Activated T-cell treated with anti-CD3 and anti-CD28 coated beads for 1 hour (primary cell): ENCODE measurements around the gene PDE6A.
"Not testable (repeated sequence)": the region's sequence is repeated elsewhere in the genome, so short reads cannot be mapped to it uniquely, and the experiment has no call there.

ENCODE experiments used
- DNase-seq: peaks from one replicate; pipeline ENCODE4 v3.0.0-alpha.2; 2020; ENCODE audit warnings: low read depth

PDE6A gene

DNA sequence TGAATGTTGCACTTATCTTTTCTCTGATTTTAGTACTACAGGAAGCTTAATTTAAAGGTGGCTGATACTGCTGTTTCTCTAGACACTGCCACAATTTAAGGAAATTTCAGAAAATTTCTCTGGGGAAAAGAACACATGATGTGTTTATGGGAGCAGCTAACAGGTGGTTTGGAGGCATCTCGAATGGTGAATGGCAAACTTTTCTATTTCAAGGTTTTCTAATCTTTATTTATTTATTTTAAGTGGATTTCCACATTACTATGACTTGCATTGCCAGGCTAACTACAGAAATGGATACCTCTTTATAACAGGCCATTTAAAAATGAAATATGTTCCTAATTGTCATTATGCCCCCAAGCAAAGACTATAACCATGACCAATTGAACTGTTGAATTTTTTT is 50.4 kb downstream of the PDE6A start:
- DNase-seq, result no peak

DNA sequence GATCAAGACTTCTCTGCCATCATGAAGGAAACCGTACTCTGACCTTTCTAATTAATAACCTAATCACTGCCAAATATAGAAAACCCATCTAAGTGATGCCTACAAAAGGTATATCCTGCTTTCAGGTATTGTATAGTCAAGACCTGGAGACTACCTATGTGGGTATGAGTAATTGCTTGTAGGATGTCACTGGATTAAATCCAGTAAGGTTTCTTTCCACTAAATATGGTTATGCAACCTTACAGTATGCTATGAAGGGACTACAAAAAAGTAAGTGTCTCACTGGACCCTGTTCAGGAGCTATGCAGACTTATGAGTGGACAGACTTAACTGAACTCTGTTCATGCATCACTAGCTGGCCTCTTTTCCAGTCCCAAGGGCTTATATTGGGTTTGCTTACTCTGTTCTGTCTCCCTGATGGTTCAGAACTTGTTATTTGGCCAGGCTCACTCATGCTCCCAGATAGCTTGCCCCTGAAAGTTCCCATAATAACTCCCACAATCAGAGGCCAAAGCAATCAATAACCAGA is 51.1 kb downstream of the PDE6A start:
- DNase-seq, result no peak

DNA sequence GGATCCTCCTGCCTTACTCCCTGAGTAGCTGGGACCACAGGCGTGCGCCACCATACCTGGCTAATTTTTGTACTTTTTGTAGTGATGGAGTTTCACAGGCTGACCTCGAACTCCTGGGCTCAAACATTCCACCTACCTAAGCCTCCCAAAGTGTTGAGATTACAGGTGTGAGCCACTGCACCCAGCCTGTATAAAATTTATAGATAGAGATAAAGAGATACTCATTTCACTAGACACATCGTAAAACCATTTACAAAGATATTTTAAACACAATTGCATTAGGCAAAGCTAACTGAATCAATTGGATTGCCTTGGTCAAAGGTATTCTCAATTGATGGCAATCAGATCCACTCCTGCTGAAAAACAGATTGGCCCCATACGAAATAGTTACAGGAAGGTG is 52.0 kb downstream of the PDE6A start:
- no peak for DNase-seq

DNA sequence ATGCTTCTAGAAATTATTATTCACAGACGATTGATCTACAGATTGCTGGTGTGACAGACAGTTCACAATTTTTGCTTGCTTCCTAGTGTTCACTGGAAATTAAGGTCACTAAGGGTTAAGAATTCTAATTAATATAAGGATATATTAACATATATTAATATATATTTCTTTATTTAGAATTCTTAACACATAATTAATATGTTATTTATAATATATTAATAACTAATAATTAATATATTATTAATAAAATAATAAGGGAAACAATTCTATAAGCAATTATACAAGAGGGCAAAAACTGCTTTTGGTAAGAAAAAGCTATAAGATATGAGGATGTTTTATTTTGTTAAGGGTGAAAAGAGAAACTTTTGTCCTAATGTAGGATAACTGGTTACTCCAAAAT is 56.3 kb downstream of the PDE6A start:
- DNase-seq, result no peak

DNA sequence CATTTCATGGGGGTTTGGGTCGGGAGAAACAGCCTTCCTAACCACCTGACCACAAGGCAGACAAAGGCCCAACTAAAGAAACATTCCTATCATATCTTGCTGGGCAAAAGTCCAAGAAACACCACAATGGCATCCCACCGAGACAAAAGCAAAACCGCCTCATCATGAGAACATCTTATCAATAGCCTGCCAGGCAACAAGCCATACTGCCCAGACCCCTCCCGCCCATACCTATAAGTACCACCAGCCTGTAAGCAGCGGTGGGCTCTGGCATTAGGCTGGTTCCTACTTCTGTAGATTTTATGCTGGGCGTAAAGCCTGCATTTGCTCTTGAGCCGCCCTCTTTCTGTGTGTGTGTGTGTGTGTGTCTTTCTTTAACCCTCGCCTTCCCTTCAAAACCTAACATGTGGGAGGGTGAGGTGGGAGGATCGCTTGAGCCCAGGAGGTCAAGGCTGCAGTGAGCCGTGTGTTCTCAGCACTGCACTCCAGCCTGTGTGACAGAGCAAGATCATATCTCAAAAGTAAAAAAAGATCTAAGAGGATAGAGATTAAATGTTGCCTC is 56.9 kb downstream of the PDE6A start:
- no peak for DNase-seq

DNA sequence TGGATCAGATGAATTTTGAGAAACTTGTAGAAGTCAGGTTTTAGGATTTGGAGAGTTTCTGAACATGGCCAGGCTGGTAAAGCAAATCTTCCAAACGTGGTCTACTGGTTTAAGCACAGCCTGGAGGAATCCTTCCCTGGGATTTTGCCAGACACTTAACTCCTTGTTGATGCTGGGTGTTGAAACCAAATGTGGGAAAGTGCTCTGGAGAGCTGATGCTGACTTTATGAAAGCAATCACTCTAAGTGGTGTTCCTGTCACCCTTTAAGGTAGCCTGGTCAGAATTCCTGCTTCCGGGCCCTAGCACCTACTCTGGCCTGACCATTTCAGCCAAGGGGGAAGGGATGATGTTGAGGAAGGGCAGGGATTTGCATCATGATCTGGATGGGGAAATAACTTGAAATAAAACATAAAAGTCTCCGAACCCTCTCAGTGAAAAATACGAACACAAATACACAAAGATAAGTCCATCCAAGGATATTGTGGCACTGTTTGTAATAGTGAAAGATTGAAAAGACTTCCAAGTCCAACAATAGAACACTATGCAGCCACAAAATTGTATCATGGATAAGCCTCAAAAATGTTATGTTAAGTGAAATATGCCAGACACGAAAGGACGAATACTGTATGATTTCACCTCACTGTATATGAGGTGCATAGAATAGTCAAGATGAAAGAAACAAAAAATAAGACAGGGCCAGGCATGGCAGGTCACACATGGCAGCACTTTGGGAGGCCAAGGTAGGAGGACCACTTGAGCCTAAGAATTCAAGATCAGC is 57.7 kb downstream of the PDE6A start:
- no peak for DNase-seq

DNA sequence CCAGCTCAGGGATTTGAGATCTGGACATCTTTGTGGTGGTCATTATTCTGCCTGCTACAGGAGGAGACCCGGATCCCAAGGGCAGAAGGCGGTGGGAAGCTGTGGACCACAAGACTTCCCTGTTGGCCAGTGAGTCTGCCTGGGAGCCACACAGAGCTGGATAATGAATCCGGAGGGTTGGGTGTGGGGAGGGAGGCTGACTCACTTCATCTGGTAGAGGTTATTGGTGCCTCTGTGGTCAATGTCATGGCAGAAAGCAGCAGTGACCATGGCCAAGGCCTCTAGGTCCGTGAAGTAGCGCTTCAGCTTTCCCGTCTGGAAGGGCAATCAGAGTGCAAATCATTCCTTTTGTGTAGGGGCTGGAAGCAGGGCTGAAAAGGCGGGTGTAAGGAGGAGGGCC is 58.5 kb downstream of the PDE6A start:
- DNase-seq, result no peak

DNA sequence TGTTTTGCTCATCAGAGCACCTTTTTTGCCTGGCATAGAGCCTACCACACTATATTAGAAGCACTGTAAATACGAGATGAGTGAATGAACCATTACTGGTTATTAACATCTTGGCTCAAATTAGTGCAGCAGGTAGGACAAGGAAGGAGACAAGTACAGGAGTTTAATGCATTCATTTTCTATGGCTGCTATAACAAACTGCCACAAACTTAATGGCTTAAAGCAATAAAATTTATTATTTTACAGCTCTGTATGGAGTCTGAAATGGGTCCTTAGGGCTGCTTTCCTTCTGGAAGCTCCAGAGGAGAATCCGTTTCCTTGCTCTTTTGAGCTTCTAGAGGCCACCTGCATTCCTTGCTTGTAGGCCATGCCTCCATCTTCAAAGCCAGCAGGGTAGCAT is 59.1 kb downstream of the PDE6A start:
- DNase-seq, result no peak

DNA sequence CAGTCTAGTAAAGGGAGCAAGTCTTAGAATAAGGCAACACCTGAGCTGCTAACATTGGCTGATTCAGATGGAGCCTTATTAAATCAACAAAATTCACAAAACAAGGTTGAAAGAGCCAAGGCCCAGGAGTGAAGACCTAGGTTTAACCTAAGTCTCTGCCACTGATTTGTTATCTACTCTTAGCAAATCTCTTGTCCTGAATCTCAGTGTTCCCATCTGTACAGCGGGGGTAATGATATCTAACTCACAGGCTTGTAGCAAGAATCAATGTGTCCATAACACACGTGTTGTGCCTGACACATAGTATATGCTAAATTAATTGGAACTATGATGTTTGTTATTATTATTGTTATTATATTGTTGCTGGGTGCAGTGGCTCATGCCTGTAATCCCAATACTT is 61.0 kb downstream of the PDE6A start:
- DNase-seq, result no peak

DNA sequence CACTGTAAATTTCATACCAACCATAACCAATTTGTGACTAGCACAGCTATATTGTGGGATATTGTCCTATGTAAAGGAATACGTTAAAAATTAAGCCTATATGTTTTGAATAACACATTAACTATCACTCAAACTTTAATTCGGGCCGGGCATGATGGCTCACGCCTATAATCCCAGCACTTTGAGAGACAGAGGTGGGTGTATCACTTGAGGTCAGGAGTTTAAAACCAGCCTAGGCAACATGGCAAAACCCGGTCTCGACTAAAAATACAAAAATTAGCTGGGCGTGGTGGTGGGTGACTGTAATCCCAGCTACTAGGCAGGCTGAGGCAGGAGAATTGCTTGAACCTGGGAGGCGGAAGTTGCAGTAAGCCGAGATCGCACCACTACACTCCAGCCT is 62.0 kb downstream of the PDE6A start:
- DNase-seq, result not testable (repeated sequence)

DNA sequence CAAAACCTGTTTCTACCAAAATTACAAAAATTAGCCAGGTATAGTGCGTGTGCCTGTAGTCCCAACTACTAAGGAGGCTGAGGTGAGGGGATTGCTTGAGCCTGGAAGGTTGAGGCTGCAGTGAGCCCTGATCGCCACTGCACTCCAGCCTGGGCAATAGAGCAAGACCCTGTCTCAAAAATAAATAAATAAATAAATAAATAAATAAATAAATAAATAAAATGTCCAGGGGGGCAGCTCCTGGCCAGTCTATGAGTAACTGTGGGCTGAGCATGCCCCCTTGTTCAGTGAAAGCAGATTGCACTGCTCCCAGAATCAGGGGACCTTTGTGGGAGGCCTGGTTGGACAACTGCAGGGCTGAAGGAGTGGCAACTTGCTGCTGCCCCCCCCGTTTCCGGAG is 62.7 kb downstream of the PDE6A start:
- no peak for DNase-seq

DNA sequence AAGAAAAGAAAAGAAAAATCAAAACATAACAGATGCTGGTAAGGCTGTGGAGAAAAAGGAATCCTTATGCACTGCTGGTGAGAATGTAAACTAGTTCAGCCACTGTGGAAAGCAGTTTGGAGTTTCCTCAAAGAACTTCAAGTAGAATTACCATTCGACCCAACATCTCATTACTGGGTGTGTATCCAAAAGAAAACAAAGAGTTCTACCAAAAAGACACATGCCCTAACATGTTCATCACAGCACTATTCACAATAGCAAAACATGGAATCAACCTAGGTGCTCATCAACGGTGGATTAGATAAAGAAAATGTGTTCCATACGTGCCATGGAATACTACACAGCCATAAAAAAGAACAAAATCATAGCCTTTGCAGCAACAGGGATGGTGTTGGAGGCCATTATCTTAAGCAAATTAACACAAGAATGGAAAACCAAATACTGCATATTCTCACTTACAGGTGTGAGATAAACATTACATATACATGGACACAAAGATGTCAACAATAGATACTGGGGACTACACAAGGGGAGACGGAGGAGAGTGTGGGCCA is 63.4 kb downstream of the PDE6A start:
- DNase-seq, result no peak

DNA sequence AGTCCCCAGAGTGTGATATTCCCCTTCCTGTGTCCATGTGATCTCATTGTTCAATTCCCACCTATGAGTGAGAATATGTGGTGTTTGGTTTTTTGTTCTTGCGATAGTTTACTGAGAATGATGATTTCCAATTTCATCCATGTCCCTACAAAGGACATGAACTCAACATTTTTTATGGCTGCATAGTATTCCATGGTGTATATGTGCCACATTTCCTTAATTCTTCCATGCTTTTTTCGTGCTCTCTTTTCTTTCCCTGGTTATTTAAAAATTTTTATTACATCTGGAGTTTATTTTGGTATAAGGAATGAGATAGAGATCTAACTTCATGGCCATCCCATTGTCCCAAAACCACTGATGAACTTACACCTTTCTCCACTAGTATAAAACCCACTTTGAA is 65.0 kb downstream of the PDE6A start:
- not testable (repeated sequence) for DNase-seq

DNA sequence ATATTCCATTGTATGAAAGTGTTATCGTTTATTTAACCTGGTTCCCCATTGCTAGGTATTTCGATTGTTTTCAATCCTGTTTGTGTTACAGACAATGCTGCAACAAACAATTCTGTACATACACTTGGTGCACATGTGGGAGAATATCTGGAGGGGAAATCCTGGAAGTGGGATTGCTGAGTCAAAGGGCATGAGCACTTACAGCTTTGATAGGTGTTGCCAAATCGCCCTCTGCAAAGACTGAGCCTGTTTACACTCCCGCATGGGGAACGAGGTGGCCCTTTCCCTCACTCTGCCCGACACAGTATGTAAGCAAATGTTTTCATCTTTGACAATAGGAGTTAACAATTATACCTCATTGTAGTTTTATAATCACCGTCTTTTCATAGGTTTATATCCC is 66.2 kb downstream of the PDE6A start:
- DNase-seq, result no peak

DNA sequence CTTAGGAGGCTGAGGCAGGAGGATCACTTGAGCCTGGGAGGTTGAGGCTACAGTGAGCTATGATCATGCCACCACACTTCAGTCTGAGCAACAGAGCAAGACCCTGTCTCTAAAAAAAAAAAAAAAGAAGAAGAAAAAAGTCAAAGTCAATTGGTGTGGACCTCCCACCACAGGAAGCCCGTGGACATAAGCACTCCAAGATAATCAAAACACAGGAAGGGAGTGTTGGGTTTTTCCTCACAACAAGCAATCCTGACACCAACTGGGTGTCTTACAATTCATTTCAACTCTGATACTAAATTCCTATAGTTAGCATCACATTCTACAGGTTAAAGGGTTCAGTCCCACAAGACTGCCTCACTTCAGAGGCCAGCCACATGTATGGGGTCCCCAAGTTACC is 70.7 kb downstream of the PDE6A start:
- DNase-seq, result no peak

DNA sequence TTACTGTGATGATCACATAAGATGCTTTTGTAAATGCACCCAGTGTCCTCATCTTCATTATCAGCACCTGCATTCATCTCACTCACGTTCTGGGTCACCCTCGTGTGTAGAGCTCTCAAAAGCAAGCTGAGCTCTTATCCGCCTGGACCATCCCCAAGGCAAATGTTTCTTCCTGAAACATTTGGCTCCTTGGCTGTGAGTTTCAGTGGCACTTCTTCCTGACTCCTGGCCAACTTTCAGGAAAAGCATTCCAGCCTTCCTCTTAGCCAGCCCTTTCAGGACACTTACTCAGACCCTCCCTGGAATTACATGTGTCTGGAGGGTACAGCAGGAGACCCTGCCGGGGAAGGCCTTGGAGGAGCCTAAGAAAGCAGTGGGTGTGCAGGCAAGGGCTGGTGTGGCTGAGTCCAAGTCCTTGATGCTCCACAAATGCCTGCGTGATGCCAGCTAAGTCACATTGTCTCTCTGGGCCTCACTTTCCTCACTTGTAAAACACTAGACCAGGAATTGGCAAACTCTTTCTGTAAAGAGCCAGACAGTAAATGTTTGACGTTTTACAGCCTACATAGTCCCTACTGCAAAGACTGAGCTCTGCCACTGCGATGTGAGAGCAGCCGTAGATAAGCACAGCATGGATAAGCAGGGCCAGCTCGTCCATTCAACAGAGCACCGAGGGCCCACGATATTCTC is 72.1 kb downstream of the PDE6A start:
- DNase-seq, result no peak

DNA sequence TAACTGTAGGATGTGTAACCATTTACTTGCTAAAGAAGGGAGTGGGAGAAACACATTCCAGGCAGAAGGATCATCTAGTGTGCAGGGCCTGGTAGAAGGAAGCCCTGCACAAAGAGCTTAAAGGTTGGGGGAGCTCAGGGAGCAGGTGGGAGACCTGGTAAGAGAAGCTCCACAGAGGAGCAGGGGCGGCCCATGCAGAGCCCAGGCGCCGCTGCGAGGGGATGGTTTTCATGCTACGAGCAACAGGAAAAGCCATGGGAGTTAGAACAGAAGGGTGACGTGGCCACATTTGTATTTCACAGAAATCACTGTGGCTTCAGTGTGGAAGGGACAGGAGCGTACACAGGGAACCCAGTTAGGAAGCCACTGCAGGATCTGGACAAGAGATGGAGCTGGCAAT is 73.1 kb downstream of the PDE6A start:
- DNase-seq, result no peak

DNA sequence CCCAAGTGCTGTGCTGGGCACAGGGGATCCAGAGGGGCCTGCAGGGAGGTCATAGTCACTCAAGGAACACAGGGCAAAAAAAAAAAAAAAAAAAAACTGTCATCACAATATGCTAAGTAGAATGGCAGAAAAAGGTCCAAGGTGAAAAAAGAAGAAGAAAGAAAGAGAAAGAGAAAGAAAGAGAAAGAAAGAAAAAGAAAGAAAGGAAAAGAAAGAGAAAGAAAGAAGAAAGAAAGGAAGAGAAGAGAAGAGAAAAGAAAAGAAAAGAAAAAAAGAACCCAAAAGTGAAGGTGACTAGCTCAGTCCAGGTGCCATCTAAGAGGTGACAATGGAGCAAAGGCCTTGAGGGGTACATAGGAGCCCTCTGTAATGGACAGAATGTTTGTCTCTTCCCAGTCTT is 73.9 kb downstream of the PDE6A start:
- DNase-seq, result no peak

DNA sequence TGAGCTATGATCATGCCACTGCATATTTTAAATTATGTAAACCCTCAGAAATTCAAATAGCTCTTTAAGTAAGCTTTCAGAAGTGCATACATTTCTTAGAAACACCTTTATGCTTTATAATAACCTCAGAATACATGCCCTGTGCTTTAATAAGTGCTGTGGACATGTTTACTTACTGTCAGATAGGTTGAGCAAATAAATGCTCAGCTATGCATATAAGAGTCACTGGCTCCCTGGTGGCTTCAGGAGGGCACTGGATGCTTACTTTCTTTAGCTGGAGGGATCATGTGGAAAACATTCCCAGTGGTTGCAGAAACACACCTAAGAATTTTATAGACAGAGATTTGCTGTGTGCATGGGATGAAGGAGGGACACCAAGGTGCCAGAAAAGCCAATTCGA is 74.4 kb downstream of the PDE6A start:
- DNase-seq, result no peak

DNA sequence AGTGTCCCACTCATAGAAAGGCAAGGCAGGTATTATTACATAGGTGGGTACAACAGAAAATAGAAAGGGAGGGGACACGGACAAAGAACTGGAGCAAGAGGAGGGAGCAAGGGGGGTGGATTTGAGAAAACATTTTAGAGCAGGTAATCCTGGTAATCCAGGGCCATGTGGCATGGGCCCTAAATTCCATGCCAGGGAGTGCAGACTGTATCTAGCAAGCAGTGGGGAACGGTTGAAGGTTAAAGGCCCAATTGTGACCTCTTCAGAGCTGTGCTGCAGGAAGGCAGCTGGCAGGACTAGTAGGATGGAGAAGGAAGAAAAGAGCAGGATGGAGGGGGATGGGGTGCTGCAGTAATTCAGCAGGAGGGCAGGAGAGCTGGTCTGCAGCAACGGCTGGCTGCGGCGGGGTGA is 75.2 kb downstream of the PDE6A start:
- DNase-seq, result no peak

DNA sequence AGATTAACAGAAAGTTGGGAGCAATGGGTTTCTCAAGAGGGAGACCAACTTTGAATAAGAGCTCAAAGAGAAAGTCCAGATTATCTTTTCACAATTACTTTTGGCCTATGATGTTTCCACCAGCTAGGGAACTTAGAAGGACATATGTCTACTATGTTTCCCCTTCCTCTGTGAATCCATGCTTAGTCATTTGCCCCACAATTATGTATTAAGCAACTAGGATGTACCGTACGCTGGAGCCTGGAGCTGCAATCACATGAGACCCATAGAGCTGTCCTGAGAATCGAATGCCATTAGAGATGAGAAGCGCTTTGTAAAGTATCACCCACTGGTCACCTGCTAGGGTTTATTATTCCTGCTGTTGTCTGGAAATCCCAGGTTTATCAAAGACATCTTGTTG is 78.8 kb downstream of the PDE6A start:
- DNase-seq, result no peak

DNA sequence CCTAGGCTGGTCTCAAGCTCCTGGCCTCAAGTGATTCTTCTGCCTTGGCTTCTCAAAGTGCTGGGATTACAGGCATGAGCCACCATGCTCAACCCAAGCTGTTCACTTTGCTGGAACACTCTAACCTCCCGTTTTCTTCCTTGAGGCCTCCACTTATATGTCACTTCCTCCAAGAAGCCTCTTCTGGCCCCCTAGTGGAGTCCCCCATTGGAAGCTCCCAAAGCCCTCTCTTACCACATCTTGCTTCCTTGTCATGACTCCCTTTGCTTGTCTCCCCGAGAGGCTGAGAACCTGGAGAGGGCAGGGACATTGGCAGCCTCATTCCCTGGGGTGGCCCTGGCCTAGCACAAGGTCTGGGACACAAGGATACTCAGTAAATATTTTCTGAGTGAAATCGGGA is 80.8 kb downstream of the PDE6A start:
- no peak for DNase-seq

DNA sequence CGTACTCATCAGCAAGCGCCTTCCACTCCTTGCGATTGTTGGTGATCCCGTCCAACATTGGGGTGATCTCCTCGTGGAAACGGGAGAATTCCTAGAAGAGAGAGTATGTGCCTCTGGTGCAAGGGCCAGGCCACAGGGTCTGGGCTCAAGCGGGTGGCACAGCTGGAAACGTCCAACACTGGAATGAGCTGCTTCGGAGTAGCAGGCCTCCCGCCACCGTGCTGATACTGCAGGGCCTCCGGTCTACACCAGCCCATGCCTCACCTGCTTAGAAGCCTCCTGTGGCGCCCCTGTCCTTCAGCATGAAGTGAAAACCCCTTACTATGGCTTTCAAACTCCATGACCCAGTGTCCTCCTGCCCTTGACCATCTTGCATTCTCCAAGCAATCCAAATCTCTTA is 81.4 kb downstream of the PDE6A start:
- DNase-seq, result no peak
